Activated T-cell treated with anti-CD3 and anti-CD28 coated beads, Interleukin-2, amount 50 U/mL, for 72 hours (primary cell): ENCODE measurements around the gene PRR5. TPM values are rescaled to one million over a fixed set of nuclear protein-coding genes. Genes with fewer than 3 reads are reported as not detected.
"Not testable (repeated sequence)": the region's sequence is repeated elsewhere in the genome, so short reads cannot be mapped to it uniquely, and the experiment has no call there.

Source experiments
- ATAC-seq, 2 donors: fragments of 150-1000 bp; cut with Tn5 transposase; replicated peaks in 1 of 2; 2 replicates each; pipeline ENCODE4 v1.10.0; 2021; ENCODE audit warnings: moderate library complexity in 2 of 2, mild to moderate bottlenecking in 1 of 2
- DNase-seq, 2 donors: peaks; one replicate each; pipeline ENCODE4 v3.0.0; 2021 to 2022; ENCODE audit warnings: mixed read lengths in 1 of 2
- H3K27ac Mint-ChIP-seq: one replicate; pipeline ENCODE4 v1.8.0; 2022; ENCODE audit warnings: mild to moderate bottlenecking, moderate library complexity, mixed read lengths
- H3K27me3 Mint-ChIP-seq: one replicate; pipeline ENCODE4 v1.8.0; 2022; ENCODE audit warnings: low read depth, mixed read lengths
- H3K36me3 Mint-ChIP-seq, 2 donors: one replicate each; pipeline ENCODE4 v1.8.0; 2022; ENCODE audit warnings: mixed read lengths in 2 of 2, mild to moderate bottlenecking in 1 of 2; ENCODE audit not compliant: insufficient read depth in 2 of 2
- H3K4me1 Mint-ChIP-seq: one replicate; pipeline ENCODE4 v1.8.0; 2022; ENCODE audit warnings: low read depth, mixed read lengths
- H3K4me3 Mint-ChIP-seq, 2 donors: one replicate each; pipeline ENCODE4 v1.8.0; 2022; ENCODE audit warnings: mild to moderate bottlenecking in 2 of 2, mixed read lengths in 2 of 2, moderate library complexity in 2 of 2
- H3K9me3 Mint-ChIP-seq, 2 donors: one replicate each; pipeline ENCODE4 v1.8.0; 2022; ENCODE audit warnings: mixed read lengths in 2 of 2
- total RNA-seq, 2 donors: library from RNA; stranded (reverse); gene quantifications; one replicate each; pipeline ENCODE4 v1.2.3, GENCODE V29; 2022

The PRR5 gene
- total RNA-seq, 2 donors from 2014 or later = 11.7 to 12.0 TPM

DNA sequence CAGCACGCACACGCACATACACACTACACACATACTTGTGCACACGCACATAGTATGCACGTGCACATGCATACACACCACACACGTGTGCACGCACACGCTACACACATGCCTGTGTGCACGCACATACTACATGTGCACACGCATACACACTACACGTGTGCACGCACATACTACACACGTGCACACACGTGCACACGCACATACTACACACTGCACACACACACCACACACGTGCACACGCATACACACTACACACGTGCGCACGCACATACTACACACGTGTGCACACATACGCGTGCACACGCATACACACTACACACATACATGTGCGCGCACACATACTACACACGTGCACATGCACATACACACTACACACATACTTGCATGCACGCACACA is 30.7 kb downstream of the PRR5 start:
- Mint-ChIP-seq H3K4me1 (peaks cover 7% of the 10 kb centered on the region), H3K9me3 (peaks cover 0 to 3% of the 10 kb centered on the region in 2 donors), H3K36me3 (peaks cover 0 to 3% of the 10 kb centered on the region in 2 donors), H3K4me3 (no peak overlapping the region), H3K27ac (no peak overlapping the region), H3K27me3 (no peaks in the 10 kb centered on the region)
- DNase-seq = no peak
- ATAC-seq = no peak

DNA sequence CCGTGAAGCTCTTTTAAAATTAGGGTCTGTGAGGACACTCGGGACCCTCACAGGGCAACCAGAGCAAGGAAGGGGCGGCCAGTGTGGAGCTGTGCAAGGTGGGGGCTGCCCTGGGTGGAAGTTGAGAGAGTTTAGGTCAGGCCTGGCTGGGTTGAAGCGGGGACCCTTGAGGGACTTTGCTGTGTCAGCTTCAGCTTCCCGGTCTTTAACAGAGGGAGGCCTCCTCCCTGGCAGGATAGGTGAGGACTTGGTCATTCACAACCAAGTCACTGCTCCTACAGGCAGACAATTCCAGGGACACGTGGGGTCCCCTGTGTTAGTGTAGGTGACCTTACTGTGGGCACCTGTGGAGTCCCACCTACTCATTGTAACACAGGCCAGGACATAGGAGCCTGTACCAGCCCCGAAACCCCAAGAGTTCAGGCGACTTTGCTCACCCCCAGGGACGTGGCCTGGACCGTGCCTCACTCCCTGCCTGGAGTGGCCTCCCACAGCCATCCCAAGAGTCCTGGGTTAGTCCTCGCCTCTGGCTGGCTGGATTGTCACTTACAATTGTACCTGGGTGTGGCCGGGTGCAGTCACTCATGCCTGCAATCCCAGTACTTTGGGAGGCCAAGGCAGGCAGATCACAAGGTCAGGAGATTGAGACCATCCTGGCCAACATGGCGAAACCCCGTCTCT is 31.6 kb downstream of the PRR5 start:
- H3K27me3 Mint-ChIP-seq = no peaks in the 10 kb centered on the region
- ATAC-seq = no peak
- no peak overlapping the region for H3K27ac Mint-ChIP-seq
- no peak for DNase-seq
- H3K4me3 Mint-ChIP-seq = no peak overlapping the region
- H3K9me3 Mint-ChIP-seq = peaks cover 0 to 3% of the 10 kb centered on the region in 2 donors
- peaks cover 7% of the 10 kb centered on the region for H3K4me1 Mint-ChIP-seq
- H3K36me3 Mint-ChIP-seq = peaks cover 0 to 3% of the 10 kb centered on the region in 2 donors

DNA sequence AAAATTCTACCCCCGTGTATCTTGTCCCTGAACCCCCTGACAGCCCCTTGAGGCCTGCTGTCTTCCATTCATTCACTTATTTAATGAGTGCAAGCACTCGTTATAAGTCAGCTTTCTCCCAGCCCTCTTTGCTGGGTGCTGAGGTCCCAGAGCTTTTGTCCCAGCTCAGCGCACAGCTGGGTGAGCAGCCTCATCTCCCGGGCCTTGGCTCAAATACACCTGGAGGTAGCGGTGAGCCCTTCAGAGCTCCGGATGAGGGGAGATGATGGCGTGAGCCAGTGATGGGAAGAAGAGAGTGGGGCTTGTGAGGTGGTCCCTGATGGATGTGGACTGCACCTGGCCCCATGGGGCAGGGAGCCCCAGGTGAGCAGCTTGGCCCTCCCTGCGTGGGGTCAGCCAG is 32.3 kb downstream of the PRR5 start:
- Mint-ChIP-seq H3K27ac (no peak overlapping the region), H3K9me3 (peaks cover 0 to 3% of the 10 kb centered on the region in 2 donors), H3K4me1 (peaks cover 3% of the 10 kb centered on the region), H3K4me3 (no peak overlapping the region), H3K27me3 (no peaks in the 10 kb centered on the region), H3K36me3 (peaks cover 0 to 3% of the 10 kb centered on the region in 2 donors)
- DNase-seq (no peak), ATAC-seq (no peak)

DNA sequence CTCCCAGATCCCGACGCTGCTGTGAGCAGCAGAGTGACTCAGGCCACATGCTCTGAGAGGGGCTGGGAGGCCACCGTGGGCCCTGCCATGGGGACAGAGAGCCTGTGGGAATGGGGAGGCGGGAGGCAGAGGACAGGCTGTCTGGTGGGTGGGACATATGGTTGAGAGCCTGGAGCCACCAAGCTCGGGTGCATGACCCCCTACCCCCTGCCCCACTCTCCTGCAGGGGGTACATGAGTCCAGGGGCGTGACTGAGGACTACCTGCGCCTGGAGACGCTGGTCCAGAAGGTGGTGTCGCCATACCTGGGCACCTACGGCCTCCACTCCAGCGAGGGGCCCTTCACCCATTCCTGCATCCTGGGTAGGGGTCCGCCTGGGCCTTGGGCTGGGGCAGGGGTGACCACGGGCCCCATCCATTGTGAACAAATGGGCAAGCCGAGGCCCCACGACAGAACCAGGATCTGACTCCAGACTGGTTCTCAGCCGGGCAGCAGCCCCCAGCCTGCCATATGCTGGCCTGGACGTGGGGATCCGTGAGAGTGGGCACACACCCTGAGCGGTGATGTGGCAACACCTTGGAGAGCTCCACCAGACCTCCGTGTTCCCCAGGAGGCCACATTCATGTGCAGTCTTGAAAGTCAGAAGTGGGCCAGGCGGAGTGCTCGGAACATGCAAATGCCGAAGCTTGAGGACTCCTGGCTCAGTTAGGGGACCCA is 33.0 kb downstream of the PRR5 start:
- Mint-ChIP-seq H3K27me3 (no peaks in the 10 kb centered on the region), H3K27ac (no peak overlapping the region), H3K36me3 (peaks cover 0 to 3% of the 10 kb centered on the region in 2 donors), H3K9me3 (peaks cover 0 to 3% of the 10 kb centered on the region in 2 donors), H3K4me3 (no peak overlapping the region), H3K4me1 (no peaks in the 10 kb centered on the region)
- no peak for ATAC-seq
- no peak for DNase-seq

DNA sequence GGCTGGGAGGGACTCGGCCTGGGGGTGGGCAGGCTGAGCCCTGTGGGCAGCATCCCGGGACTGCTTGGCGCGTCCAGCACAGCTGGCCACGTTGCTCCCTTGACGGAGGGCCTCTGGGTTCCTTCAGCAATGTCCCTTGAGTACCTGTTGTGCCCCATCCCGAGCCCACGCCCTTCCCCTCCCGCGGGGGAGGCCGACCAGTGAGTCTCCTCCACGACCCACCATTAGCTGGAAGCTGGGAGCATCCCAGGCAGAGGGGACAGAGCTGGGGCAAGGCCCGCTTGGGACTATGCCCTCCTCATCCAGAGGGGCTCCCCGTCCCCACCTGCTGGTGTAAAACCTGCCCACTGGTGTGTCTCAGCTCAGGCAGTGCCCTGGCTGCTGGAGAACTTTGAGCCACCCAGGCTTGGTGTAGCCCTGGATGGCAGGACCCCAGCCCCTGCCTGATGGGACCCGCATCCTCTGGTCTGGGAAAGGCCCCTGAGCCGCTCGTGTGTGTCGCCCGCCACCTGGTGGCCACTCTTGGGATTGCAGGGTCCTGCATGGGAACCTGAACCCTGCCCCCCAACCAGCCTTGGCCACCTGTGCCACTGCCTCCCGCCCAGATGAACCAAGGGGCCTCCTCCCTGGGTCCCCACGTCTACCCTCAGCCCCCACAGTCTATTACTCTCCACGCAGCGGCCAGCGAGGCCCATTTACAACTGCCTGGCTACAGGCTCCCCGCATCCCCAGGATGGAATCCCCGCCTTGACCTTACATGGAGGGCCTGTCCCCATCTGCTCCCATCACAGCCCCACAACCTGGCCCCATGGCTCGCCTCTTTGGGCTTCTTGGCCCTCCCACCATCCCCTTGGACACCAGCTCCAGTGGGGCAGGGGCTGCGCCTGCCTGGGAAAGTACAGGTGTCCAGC is 33.8 kb downstream of the PRR5 start:
- DNase-seq (peak; percentile 83 to 89), ATAC-seq (peak; percentile 73 to 79)
- no peak overlapping the region for H3K27ac Mint-ChIP-seq
- no peaks in the 10 kb centered on the region for H3K4me1 Mint-ChIP-seq
- no peak overlapping the region for H3K4me3 Mint-ChIP-seq
- H3K27me3 Mint-ChIP-seq = no peaks in the 10 kb centered on the region
- H3K36me3 Mint-ChIP-seq = peaks cover 0 to 3% of the 10 kb centered on the region in 2 donors
- peaks cover 0 to 3% of the 10 kb centered on the region in 2 donors for H3K9me3 Mint-ChIP-seq

DNA sequence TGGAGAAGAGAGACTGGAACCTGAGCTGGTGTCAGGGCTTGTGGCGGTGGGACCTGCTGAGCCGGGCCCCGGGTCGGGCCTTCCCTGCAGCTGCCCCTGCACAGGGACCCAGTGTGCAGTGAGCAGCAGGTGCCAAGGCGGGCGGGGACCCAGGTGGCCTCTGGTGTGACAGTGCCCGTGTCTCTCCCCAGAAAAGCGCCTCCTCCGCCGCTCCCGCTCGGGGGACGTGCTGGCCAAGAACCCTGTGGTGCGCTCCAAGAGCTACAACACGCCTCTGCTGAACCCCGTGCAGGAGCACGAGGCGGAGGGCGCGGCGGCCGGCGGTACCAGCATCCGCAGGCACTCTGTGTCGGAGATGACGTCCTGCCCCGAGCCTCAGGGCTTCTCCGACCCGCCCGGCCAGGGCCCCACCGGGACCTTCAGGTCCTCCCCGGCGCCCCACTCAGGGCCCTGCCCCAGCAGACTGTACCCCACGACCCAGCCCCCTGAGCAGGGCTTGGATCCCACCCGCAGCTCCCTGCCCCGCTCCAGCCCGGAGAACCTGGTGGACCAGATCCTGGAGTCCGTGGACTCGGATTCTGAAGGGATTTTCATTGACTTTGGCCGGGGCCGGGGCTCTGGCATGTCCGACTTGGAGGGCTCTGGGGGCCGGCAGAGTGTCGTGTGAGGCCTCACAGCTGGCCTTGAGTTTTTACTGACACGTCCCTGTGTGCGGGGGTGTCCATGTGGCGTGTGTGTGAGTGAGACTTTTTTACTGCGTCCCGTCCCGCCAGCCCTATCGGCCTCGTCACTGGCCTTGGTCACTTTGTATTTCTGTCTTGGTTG is 34.8 kb downstream of the PRR5 start:
- Mint-ChIP-seq H3K4me3 (no peak overlapping the region), H3K4me1 (no peaks in the 10 kb centered on the region), H3K9me3 (peaks cover 0 to 3% of the 10 kb centered on the region in 2 donors), H3K27ac (no peak overlapping the region), H3K27me3 (no peaks in the 10 kb centered on the region), H3K36me3 (peaks cover 0 to 3% of the 10 kb centered on the region in 2 donors)
- ATAC-seq (no peak), DNase-seq (no peak)

DNA sequence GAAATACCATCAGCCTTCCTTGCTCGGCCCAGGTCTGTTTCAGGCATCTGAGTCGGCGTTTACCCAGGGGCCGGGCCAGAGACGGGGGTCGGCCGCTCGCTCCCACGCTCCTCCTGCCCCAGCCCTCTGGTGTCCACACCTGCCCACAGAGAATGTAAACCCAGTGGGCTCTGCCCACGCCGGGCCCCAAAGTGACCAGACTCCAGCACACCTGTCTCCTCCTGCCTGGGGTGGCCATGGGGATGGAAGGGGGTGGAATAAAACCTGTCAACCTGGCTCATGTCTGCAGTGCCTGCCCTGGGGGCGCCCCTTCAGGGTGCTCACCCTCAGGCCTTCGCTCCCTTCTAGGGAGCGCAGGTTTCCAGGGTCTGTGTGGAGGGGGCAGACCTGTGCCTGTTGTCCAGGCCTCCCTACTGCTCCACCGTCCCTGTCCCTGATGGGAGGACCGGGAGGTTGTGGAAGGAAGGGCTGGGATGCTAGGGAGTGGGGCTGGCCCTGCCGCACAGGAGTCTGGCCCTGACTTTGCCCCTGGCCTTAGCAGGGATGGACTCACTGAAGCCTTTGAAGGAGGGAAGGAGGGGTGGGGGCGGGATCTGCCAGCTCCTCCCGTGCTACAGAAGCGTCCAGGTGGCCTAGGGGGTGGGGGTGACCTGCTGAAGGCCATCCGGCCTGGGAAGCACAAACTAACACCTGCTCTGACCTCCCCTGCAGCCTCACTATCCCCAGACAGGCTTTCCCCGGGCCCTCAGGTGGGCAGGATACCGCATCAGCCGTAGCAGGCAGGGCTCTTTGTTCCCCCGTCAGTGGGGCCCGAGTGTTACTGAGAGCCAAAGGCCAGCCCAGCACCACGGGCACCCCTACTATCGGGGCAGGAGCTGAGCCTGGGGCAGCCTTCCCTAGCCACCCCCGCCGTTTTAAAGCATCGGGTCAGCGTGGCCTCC is 35.7 kb downstream of the PRR5 start:
- H3K9me3 Mint-ChIP-seq = peaks cover 0 to 1% of the 10 kb centered on the region in 2 donors
- H3K27me3 Mint-ChIP-seq = no peaks in the 10 kb centered on the region
- no peak overlapping the region for H3K27ac Mint-ChIP-seq
- H3K4me3 Mint-ChIP-seq = no peak overlapping the region
- peaks cover 0 to 1% of the 10 kb centered on the region in 2 donors for H3K36me3 Mint-ChIP-seq
- no peak for ATAC-seq
- H3K4me1 Mint-ChIP-seq = no peaks in the 10 kb centered on the region
- DNase-seq = no peak

DNA sequence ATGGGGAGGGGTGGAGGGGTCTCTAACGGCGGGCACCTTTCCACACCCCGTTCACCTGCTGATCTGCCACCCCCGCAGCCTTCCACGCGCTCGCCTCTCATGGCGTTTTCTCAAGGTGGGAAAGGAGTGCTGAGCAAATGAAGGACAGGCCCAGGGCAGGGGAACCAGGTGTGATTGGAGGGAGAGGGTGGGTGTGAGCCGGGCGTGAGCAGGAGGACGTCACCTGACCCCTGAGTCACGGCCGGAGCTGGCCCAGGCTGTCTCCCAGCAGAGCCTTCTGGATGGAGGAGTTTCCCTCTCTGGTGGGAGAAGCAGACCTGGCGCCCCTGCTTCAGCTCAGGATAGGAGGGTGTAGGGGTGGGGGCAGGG is 36.3 kb downstream of the PRR5 start:
- no peak overlapping the region for H3K4me3 Mint-ChIP-seq
- H3K27me3 Mint-ChIP-seq = no peaks in the 10 kb centered on the region
- no peaks in the 10 kb centered on the region for H3K9me3 Mint-ChIP-seq
- no peak overlapping the region for H3K27ac Mint-ChIP-seq
- H3K36me3 Mint-ChIP-seq = no peaks in the 10 kb centered on the region
- ATAC-seq (no peak), DNase-seq (no peak)
- H3K4me1 Mint-ChIP-seq = no peaks in the 10 kb centered on the region

DNA sequence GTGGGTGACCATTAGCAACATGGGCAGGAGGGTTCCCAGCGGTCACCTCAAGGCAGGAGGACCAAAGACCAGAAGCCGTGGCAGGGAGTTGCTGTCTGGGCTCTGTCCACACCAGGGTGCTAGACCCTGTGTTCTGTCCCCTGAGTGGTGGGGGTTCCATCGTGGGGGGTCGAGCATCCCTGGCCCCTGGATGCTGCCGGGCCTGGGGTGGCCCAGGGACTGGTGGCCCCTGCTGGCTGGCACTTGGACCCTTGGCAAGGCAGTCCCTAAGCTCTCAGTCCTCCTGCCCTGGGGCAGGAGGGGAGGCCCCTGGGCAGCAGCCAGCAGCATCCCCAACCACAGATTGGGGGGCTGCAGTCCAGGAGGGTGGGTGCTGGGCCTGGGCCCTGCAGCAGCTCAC is 37.0 kb downstream of the PRR5 start:
- no peaks in the 10 kb centered on the region for H3K4me1 Mint-ChIP-seq
- H3K27ac Mint-ChIP-seq = no peak overlapping the region
- ATAC-seq = no peak
- H3K27me3 Mint-ChIP-seq = no peaks in the 10 kb centered on the region
- H3K36me3 Mint-ChIP-seq = no peaks in the 10 kb centered on the region
- no peak overlapping the region for H3K4me3 Mint-ChIP-seq
- no peak for DNase-seq
- no peaks in the 10 kb centered on the region for H3K9me3 Mint-ChIP-seq

DNA sequence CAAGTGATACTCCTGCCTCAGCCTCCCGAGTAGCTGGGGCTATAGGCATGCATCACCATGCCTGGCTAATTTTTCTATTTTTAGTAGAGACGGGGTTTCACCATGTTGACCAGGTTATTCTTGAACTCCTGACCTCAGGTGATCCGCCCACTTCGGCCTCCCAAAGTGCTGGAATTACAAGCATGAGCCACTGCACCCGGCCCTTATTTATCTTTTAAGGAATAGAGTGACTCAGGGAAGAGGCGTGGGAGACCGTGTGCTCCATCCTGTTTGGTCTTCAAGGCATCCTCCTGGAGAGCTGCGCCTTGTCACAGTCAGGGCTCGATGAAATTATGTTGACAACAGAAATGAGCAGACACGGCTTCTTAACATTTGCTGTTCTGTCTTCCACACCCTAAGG is 37.7 kb downstream of the PRR5 start:
- H3K4me1 Mint-ChIP-seq, DNase-seq, H3K9me3 Mint-ChIP-seq, H3K27ac Mint-ChIP-seq, H3K4me3 Mint-ChIP-seq, H3K27me3 Mint-ChIP-seq, H3K36me3 Mint-ChIP-seq, ATAC-seq: not testable (repeated sequence)

DNA sequence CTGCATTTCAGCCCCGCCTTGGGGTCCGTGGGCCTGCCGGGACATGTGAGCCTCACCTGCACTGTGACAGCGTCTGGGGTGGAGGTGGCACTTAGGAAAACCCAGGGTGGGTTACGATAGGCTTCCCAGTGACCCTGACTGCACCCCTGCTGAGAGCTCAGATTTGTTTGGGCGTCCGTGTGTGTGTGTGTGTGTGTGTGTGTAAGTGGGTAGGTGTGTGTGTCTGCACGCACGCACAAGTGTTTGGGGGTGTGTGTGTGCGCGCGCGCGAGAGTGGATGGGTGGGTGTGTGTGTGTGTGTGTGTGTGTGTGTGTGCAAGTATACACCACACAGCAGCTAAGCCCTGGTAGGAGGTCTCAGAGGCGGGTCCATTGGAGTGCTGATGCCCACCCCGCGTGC is 38.3 kb downstream of the PRR5 start:
- Mint-ChIP-seq H3K27ac (no peak overlapping the region), H3K27me3 (no peaks in the 10 kb centered on the region), H3K9me3 (no peaks in the 10 kb centered on the region), H3K4me3 (no peak overlapping the region), H3K4me1 (no peaks in the 10 kb centered on the region), H3K36me3 (no peaks in the 10 kb centered on the region)
- DNase-seq (no peak), ATAC-seq (no peak)

DNA sequence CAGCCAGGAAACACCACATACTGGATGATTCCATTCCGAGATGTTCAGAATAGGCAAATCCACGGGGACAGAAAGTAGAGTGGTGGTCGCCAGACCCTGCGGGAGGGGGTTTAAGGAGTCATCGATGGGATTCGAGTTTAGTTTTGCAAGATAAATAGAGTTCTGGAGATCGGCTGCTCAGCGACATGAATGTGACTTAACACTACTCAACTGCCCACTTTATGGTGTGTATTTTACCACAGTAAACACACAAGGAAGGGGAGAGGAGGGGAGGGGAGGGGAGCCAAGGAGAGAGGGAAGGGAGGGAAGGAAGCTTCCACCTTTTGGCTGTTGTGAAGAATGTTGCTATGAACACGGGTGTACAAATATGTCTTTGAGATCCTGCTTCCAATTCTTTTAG is 39.9 kb downstream of the PRR5 start:
- ATAC-seq = no peak
- peaks cover 4% of the 10 kb centered on the region for H3K27me3 Mint-ChIP-seq
- H3K27ac Mint-ChIP-seq = no peak overlapping the region
- no peaks in the 10 kb centered on the region for H3K36me3 Mint-ChIP-seq
- H3K9me3 Mint-ChIP-seq = no peaks in the 10 kb centered on the region
- no peak overlapping the region for H3K4me3 Mint-ChIP-seq
- no peaks in the 10 kb centered on the region for H3K4me1 Mint-ChIP-seq
- no peak for DNase-seq
